T follicular helper cell (primary cell): ENCODE measurements around the gene UMAD1.

Source experiments
- DNase-seq: peaks from one replicate; pipeline ENCODE4 v3.0.0-alpha.2; 2020; ENCODE audit warnings: low read depth

Gene UMAD1

GRCh38 chr7:7764520-7765396 is 124.2 kb downstream of the UMAD1 start:
- DNase-seq, result no peak

GRCh38 chr7:7765422-7765821 is 124.9 kb downstream of the UMAD1 start:
- no peak for DNase-seq

- no peak for DNase-seq
Observed at GRCh38 chr7:7766671-7767070, 126.1 kb downstream of the UMAD1 start.

GRCh38 chr7:7768977-7769709 is 128.6 kb downstream of the UMAD1 start:
- no peak for DNase-seq

- DNase-seq, result no peak
Observed at GRCh38 chr7:7769710-7770627, 129.4 kb downstream of the UMAD1 start.

GRCh38 chr7:7771452-7771851 is 130.9 kb downstream of the UMAD1 start:
- DNase-seq, result no peak

GRCh38 chr7:7772397-7772821 is 131.9 kb downstream of the UMAD1 start:
- DNase-seq, result no peak

GRCh38 chr7:7773334-7774309 is 133.1 kb downstream of the UMAD1 start:
- DNase-seq, result no peak

- DNase-seq, result no peak
Observed at GRCh38 chr7:7779888-7780287, 139.3 kb downstream of the UMAD1 start.

- DNase-seq, result no peak
Observed at GRCh38 chr7:7783001-7783400, 142.4 kb downstream of the UMAD1 start.

GRCh38 chr7:7785344-7785973 is 144.9 kb downstream of the UMAD1 start:
- DNase-seq, result no peak

GRCh38 chr7:7786595-7786994 is 146.0 kb downstream of the UMAD1 start:
- no peak for DNase-seq

- no peak for DNase-seq
Observed at GRCh38 chr7:7789551-7789988, 149.0 kb downstream of the UMAD1 start.

GRCh38 chr7:7790041-7790741 is 149.6 kb downstream of the UMAD1 start:
- no peak for DNase-seq

- no peak for DNase-seq
Observed at GRCh38 chr7:7791523-7791922, 151.0 kb downstream of the UMAD1 start.

GRCh38 chr7:7792056-7792455 is 151.5 kb downstream of the UMAD1 start:
- no peak for DNase-seq

- no peak for DNase-seq
Observed at GRCh38 chr7:7793249-7793648, 152.7 kb downstream of the UMAD1 start.

- no peak for DNase-seq
Observed at GRCh38 chr7:7793921-7794320, 153.4 kb downstream of the UMAD1 start.

GRCh38 chr7:7795203-7795602 is 154.7 kb downstream of the UMAD1 start:
- DNase-seq, result no peak
